Osteocyte (in vitro differentiated cells): ENCODE measurements around the gene TGM4. TPM values are rescaled to one million over a fixed set of nuclear protein-coding genes. Genes with fewer than 3 reads are reported as not detected.
"Not testable (repeated sequence)": the region's sequence is repeated elsewhere in the genome, so short reads cannot be mapped to it uniquely, and the experiment has no call there.

Source experiments
- DNase-seq: peaks from one replicate; pipeline ENCODE4 v3.0.0; 2021; ENCODE audit warnings: mixed read lengths; ENCODE audit not compliant: unreplicated experiment; ENCODE audit errors: extremely low spot score
- H3K27ac Mint-ChIP-seq: one replicate; pipeline ENCODE4 v1.8.0; 2021; ENCODE audit warnings: mild to moderate bottlenecking, mixed read lengths; ENCODE audit not compliant: unreplicated experiment
- H3K27me3 Mint-ChIP-seq: one replicate; pipeline ENCODE4 v1.8.0; 2021; ENCODE audit warnings: mixed read lengths; ENCODE audit not compliant: unreplicated experiment
- H3K36me3 Mint-ChIP-seq: one replicate; pipeline ENCODE4 v1.8.0; 2021; ENCODE audit warnings: mixed read lengths; ENCODE audit not compliant: unreplicated experiment
- H3K4me1 Mint-ChIP-seq: one replicate; pipeline ENCODE4 v1.8.0; 2021; ENCODE audit warnings: mixed read lengths; ENCODE audit not compliant: unreplicated experiment
- H3K4me3 Mint-ChIP-seq: one replicate; pipeline ENCODE4 v1.8.0; 2021; ENCODE audit warnings: mild to moderate bottlenecking, moderate library complexity, mixed read lengths; ENCODE audit not compliant: unreplicated experiment
- H3K9me3 Mint-ChIP-seq: one replicate; pipeline ENCODE4 v1.8.0; 2021; ENCODE audit warnings: mixed read lengths; ENCODE audit not compliant: unreplicated experiment
- CTCF ChIP-seq: fragments of 200-600 bp; sonication (generic); IDR thresholded peaks from 2 replicates; pipeline ENCODE4 v1.5.0; 2021; ENCODE audit warnings: antibody characterized with exemption, mild to moderate bottlenecking, moderate library complexity
- total RNA-seq: library from RNA; stranded (reverse); gene quantifications from 2 replicates; pipeline ENCODE4 v1.2.1, GENCODE V29; 2021

TGM4 gene
- total RNA-seq, 1 donor from 2014 or later = not detected

- no peak for TF ChIP-seq CTCF
- Mint-ChIP-seq H3K4me1 (peaks cover 10% of the 10 kb centered on the region), H3K27me3 (no peaks in the 10 kb centered on the region), H3K27ac (no peak overlapping the region), H3K36me3 (peaks cover 13% of the 10 kb centered on the region), H3K4me3 (no peak overlapping the region), H3K9me3 (no peaks in the 10 kb centered on the region)
- no peak for DNase-seq
Observed at GRCh38 chr3:44948239-44948638, 73.8 kb downstream of the TGM4 start.

- not testable (repeated sequence) for DNase-seq, H3K4me1 Mint-ChIP-seq, H3K27ac Mint-ChIP-seq, H3K4me3 Mint-ChIP-seq, H3K9me3 Mint-ChIP-seq, H3K27me3 Mint-ChIP-seq
- peaks cover 11% of the 10 kb centered on the region for H3K36me3 Mint-ChIP-seq
Observed at GRCh38 chr3:44949770-44950169, 75.4 kb downstream of the TGM4 start.

- Mint-ChIP-seq H3K36me3 (peaks cover 9% of the 10 kb centered on the region), H3K4me1 (peaks cover 10% of the 10 kb centered on the region), H3K27me3 (no peaks in the 10 kb centered on the region), H3K9me3 (no peaks in the 10 kb centered on the region), H3K4me3 (no peak overlapping the region), H3K27ac (no peak overlapping the region)
- DNase-seq = no peak
- TF ChIP-seq CTCF = no peak
Observed at GRCh38 chr3:44950275-44950734, 75.9 kb downstream of the TGM4 start.

- no peaks in the 10 kb centered on the region for H3K27me3 Mint-ChIP-seq
- no peak overlapping the region for H3K4me3 Mint-ChIP-seq
- H3K36me3 Mint-ChIP-seq = peaks cover 7% of the 10 kb centered on the region
- TF ChIP-seq CTCF = no peak
- H3K27ac Mint-ChIP-seq = no peak overlapping the region
- DNase-seq = no peak
- H3K9me3 Mint-ChIP-seq = no peaks in the 10 kb centered on the region
- peaks cover 10% of the 10 kb centered on the region for H3K4me1 Mint-ChIP-seq
Observed at GRCh38 chr3:44952689-44953088, 78.3 kb downstream of the TGM4 start.

- Mint-ChIP-seq H3K27me3 (no peaks in the 10 kb centered on the region), H3K4me1 (peaks cover 10% of the 10 kb centered on the region), H3K27ac (no peak overlapping the region), H3K9me3 (no peaks in the 10 kb centered on the region), H3K36me3 (peaks cover 13% of the 10 kb centered on the region), H3K4me3 (no peak overlapping the region)
- no peak for DNase-seq
- no peak for TF ChIP-seq CTCF
Observed at GRCh38 chr3:44954304-44954703, 79.9 kb downstream of the TGM4 start.

GRCh38 chr3:44954962-44955361 is 80.6 kb downstream of the TGM4 start:
- no peaks in the 10 kb centered on the region for H3K9me3 Mint-ChIP-seq
- no peak overlapping the region for H3K27ac Mint-ChIP-seq
- peaks cover 13% of the 10 kb centered on the region for H3K36me3 Mint-ChIP-seq
- TF ChIP-seq CTCF = no peak
- no peak for DNase-seq
- peaks cover 10% of the 10 kb centered on the region for H3K4me1 Mint-ChIP-seq
- H3K27me3 Mint-ChIP-seq = no peaks in the 10 kb centered on the region
- no peak overlapping the region for H3K4me3 Mint-ChIP-seq
